NCI-H1417 (cell line): ENCODE data around the gene TFDP2.
"Not testable (repeated sequence)": the region's sequence is repeated elsewhere in the genome, so short reads cannot be mapped to it uniquely, and the experiment has no call there.

ENCODE experiments used
- DNase-seq, 3 experiments: peaks; one replicate each; lab custom pipeline; 2025; lab: John Stamatoyannopoulos, UW

The TFDP2 gene

GRCh38 chr3:141925677-141926076 is 223.7 kb downstream of the TFDP2 start:
- DNase-seq = peak in 1 of 3 experiments; percentile 8

- no peak for DNase-seq
These were observed 228.0 kb downstream of the TFDP2 start for GRCh38 chr3:141921316-141921715.

- no peak for DNase-seq
These were observed 228.6 kb downstream of the TFDP2 start for GRCh38 chr3:141920701-141921100.

GRCh38 chr3:141915766-141916165 is 233.6 kb downstream of the TFDP2 start:
- DNase-seq = no peak

- DNase-seq = no peak
These were observed 234.3 kb downstream of the TFDP2 start for GRCh38 chr3:141915016-141915415.

GRCh38 chr3:141914311-141914710 is 235.0 kb downstream of the TFDP2 start:
- DNase-seq = no peak

- DNase-seq = peak; percentile 26 to 60 (median 27)
These were observed 236.1 kb downstream of the TFDP2 start for GRCh38 chr3:141913150-141913811.

GRCh38 chr3:141909986-141910385 is 239.4 kb downstream of the TFDP2 start:
- DNase-seq = not testable (repeated sequence)

- DNase-seq = no peak
These were observed 239.9 kb downstream of the TFDP2 start for GRCh38 chr3:141909408-141909807.

- no peak for DNase-seq
These were observed 244.2 kb downstream of the TFDP2 start for GRCh38 chr3:141905129-141905528.

- DNase-seq = no peak
These were observed 245.1 kb downstream of the TFDP2 start for GRCh38 chr3:141904203-141904602.

GRCh38 chr3:141901914-141902313 is 247.4 kb downstream of the TFDP2 start:
- no peak for DNase-seq

- DNase-seq = no peak
These were observed 249.0 kb downstream of the TFDP2 start for GRCh38 chr3:141900343-141900742.

- no peak for DNase-seq
These were observed 250.4 kb downstream of the TFDP2 start for GRCh38 chr3:141898908-141899307.

GRCh38 chr3:141895731-141896130 is 253.6 kb downstream of the TFDP2 start:
- DNase-seq = no peak

GRCh38 chr3:141894524-141895176 is 254.7 kb downstream of the TFDP2 start:
- no peak for DNase-seq
